ENCODE measurements around the gene C1QA. TPM values are rescaled to one million over a fixed set of nuclear protein-coding genes. Genes with fewer than 3 reads are reported as not detected.

Gene C1QA
- total RNA-seq, 1 donor from 2014 or later: not detected

GRCh38 chr1:22688466-22688865 lies 52.0 kb downstream of the C1QA start:
- Mint-ChIP-seq H3K27ac (no peak overlapping the region), H3K9me3 (ENCODE audit: low read depth) (no peaks in the 10 kb centered on the region), H3K4me3 (ENCODE audit: low read depth) (no peak overlapping the region), H3K36me3 (ENCODE audit: insufficient read depth) (no peaks in the 10 kb centered on the region), H3K27me3 (peaks cover 27% of the 10 kb centered on the region), H3K4me1 (ENCODE audit: low read depth) (peaks cover 10% of the 10 kb centered on the region)
- DNase-seq (ENCODE audit: low spot score, unreplicated experiment): no peak
- no peak for TF ChIP-seq CTCF (IDR thresholded peaks at IDR 0.05; ENCODE audit: unreplicated experiment)

Small RNA genes within 50 kb of the gene (microRNA-seq; reads per million reads assigned to microRNA genes)
- not detected for gene MIR6127 (ENCODE audit: borderline number of aligned reads, unreplicated experiment)

Other genes with a start within 250 kb of the C1QA start
- gene ZBTB40, start 184.8 kb upstream of the C1QA start, total RNA-seq: 39.4 and 40.9 TPM in 2 replicates
- 0.11 and 0.24 TPM in 2 replicates for gene EPHA8, start 73.1 kb upstream of the C1QA start, total RNA-seq
- gene C1QC, start 7.0 kb downstream of the C1QA start, total RNA-seq: not detected in 2 replicates
- gene C1QB, start 16.6 kb downstream of the C1QA start, total RNA-seq: not detected in 2 replicates
- gene EPHB2, start 74.2 kb downstream of the C1QA start, total RNA-seq: 64.2 and 69.4 TPM in 2 replicates